Measurements from ENCODE around the gene BAZ2A. TPM values are rescaled to one million over a fixed set of nuclear protein-coding genes. Genes with fewer than 3 reads are reported as not detected.
"Not testable (repeated sequence)": the region's sequence is repeated elsewhere in the genome, so short reads cannot be mapped to it uniquely, and the experiment has no call there.

BAZ2A gene
- total RNA-seq, 1 donor from 2014 or later = 105 TPM

DNA sequence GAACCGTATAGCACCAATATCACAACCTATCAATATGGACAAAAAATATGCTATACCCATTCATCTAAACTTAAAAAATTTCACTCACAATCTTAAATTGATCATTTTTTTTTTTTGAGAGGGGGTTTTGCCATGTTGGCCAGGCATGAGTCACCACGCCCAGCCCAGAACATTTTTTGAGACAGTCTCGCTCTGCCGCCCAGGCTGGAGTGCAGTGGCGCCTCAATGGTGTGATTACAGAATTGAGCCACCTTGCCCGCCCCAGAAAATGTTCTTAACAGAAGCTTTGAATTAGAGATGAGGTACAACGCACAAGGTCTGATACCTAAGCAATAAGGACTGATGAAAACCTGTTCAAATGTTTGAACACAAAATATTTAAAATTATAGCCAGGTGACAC, 31.4 kb upstream of the BAZ2A start:
- H3K4me1 Mint-ChIP-seq (ENCODE audit: low read depth, unreplicated experiment) = peaks cover 9% of the 10 kb centered on the region
- H3K9me3 ChIP-seq (ENCODE audit: insufficient read depth, low read depth, low read length) = no peaks in the 10 kb centered on the region
- H3K36me3 ChIP-seq (ENCODE audit: insufficient read depth, low read length) = peaks cover 29% of the 10 kb centered on the region
- H3K27me3 ChIP-seq (ENCODE audit: insufficient read depth, low read length) = no peaks in the 10 kb centered on the region
- no peak for FAIRE-seq
- H3K9me3 Mint-ChIP-seq (ENCODE audit: unreplicated experiment) = no peaks in the 10 kb centered on the region
- no peak for DNase-seq (ENCODE audit: low read depth)
- H3K4me1 ChIP-seq (ENCODE audit: insufficient read depth, low read length) = no peaks in the 10 kb centered on the region
- H3K4me3 ChIP-seq (ENCODE audit: insufficient read depth, low read depth, low read length) = no peak overlapping the region
- no peak overlapping the region for H2AFZ ChIP-seq (ENCODE audit: low read depth, low read length)
- no peak overlapping the region for H3K27ac Mint-ChIP-seq (ENCODE audit: unreplicated experiment)
- H3K4me3 Mint-ChIP-seq (ENCODE audit: unreplicated experiment) = no peak overlapping the region
- H3K4me2 ChIP-seq (ENCODE audit: low read length) = no peak overlapping the region
- peaks cover 12% of the 10 kb centered on the region for H4K20me1 ChIP-seq (ENCODE audit: insufficient read depth, low read length)
- H3K79me2 ChIP-seq (ENCODE audit: insufficient read depth, low read length) = peaks cover 9% of the 10 kb centered on the region
- no peak overlapping the region for H3K9ac ChIP-seq (ENCODE audit: low read length)
- peaks cover 13% of the 10 kb centered on the region for H3K36me3 Mint-ChIP-seq (ENCODE audit: low read depth, unreplicated experiment)
- no peaks in the 10 kb centered on the region for H3K27me3 Mint-ChIP-seq (ENCODE audit: low read depth, unreplicated experiment)
- H3K27ac ChIP-seq (ENCODE audit: low read depth, low read length) = no peak overlapping the region
- no peak for TF ChIP-seq EZH2 (IDR thresholded peaks at IDR 0.05; ENCODE audit: insufficient read depth, low read length)
- TF ChIP-seq, protein P1, sequence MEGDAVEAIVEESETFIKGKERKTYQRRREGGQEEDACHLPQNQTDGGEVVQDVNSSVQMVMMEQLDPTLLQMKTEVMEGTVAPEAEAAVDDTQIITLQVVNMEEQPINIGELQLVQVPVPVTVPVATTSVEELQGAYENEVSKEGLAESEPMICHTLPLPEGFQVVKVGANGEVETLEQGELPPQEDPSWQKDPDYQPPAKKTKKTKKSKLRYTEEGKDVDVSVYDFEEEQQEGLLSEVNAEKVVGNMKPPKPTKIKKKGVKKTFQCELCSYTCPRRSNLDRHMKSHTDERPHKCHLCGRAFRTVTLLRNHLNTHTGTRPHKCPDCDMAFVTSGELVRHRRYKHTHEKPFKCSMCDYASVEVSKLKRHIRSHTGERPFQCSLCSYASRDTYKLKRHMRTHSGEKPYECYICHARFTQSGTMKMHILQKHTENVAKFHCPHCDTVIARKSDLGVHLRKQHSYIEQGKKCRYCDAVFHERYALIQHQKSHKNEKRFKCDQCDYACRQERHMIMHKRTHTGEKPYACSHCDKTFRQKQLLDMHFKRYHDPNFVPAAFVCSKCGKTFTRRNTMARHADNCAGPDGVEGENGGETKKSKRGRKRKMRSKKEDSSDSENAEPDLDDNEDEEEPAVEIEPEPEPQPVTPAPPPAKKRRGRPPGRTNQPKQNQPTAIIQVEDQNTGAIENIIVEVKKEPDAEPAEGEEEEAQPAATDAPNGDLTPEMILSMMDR (IDR thresholded peaks at IDR 0.05; ENCODE audit: insufficient read depth, low read depth, low read length) = no peak

DNA sequence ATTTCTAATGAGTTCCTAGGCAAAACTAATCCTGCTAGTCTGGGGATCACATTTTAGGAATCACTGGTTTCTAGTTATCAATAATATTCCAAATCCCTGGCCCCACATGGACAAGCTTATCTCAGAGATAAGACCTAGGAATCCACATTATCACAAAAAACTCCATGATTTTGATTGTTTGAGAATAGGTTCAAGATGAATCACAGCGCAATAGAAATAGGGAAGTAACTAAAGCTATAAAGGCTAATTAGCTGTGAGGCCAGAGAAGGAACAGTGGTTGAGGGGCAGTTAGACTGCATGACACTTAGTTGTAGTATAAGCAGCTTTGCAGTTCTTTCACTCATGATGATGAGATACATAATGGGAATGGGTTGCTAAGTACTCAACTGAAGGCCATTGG, 28.8 kb upstream of the BAZ2A start:
- peaks cover 13% of the 10 kb centered on the region for H3K36me3 ChIP-seq (ENCODE audit: insufficient read depth, low read length)
- Mint-ChIP-seq H3K9me3 (ENCODE audit: unreplicated experiment) (peaks cover 5% of the 10 kb centered on the region), H3K27me3 (ENCODE audit: low read depth, unreplicated experiment) (no peaks in the 10 kb centered on the region), H3K27ac (ENCODE audit: unreplicated experiment) (no peak overlapping the region), H3K4me1 (ENCODE audit: low read depth, unreplicated experiment) (peaks cover 9% of the 10 kb centered on the region), H3K4me3 (ENCODE audit: unreplicated experiment) (no peak overlapping the region), H3K36me3 (ENCODE audit: low read depth, unreplicated experiment) (peaks cover 10% of the 10 kb centered on the region)
- H4K20me1 ChIP-seq (ENCODE audit: insufficient read depth, low read length) = peaks cover 7% of the 10 kb centered on the region
- no peak overlapping the region for H2AFZ ChIP-seq (ENCODE audit: low read depth, low read length)
- no peak overlapping the region for H3K4me3 ChIP-seq (ENCODE audit: insufficient read depth, low read depth, low read length)
- H3K4me2 ChIP-seq (ENCODE audit: low read length) = no peak overlapping the region
- no peaks in the 10 kb centered on the region for H3K27me3 ChIP-seq (ENCODE audit: insufficient read depth, low read length)
- no peaks in the 10 kb centered on the region for H3K9me3 ChIP-seq (ENCODE audit: insufficient read depth, low read depth, low read length)
- no peak overlapping the region for H3K27ac ChIP-seq (ENCODE audit: low read depth, low read length)
- H3K4me1 ChIP-seq (ENCODE audit: insufficient read depth, low read length) = no peaks in the 10 kb centered on the region
- H3K79me2 ChIP-seq (ENCODE audit: insufficient read depth, low read length) = peaks cover 3% of the 10 kb centered on the region
- DNase-seq (ENCODE audit: low read depth) (no peak), FAIRE-seq (no peak)
- TF ChIP-seq, protein P1 (IDR thresholded peaks at IDR 0.05; ENCODE audit: insufficient read depth, low read depth, low read length) = no peak
- TF ChIP-seq EZH2 (IDR thresholded peaks at IDR 0.05; ENCODE audit: insufficient read depth, low read length) = no peak
- no peak overlapping the region for H3K9ac ChIP-seq (ENCODE audit: low read length)

DNA sequence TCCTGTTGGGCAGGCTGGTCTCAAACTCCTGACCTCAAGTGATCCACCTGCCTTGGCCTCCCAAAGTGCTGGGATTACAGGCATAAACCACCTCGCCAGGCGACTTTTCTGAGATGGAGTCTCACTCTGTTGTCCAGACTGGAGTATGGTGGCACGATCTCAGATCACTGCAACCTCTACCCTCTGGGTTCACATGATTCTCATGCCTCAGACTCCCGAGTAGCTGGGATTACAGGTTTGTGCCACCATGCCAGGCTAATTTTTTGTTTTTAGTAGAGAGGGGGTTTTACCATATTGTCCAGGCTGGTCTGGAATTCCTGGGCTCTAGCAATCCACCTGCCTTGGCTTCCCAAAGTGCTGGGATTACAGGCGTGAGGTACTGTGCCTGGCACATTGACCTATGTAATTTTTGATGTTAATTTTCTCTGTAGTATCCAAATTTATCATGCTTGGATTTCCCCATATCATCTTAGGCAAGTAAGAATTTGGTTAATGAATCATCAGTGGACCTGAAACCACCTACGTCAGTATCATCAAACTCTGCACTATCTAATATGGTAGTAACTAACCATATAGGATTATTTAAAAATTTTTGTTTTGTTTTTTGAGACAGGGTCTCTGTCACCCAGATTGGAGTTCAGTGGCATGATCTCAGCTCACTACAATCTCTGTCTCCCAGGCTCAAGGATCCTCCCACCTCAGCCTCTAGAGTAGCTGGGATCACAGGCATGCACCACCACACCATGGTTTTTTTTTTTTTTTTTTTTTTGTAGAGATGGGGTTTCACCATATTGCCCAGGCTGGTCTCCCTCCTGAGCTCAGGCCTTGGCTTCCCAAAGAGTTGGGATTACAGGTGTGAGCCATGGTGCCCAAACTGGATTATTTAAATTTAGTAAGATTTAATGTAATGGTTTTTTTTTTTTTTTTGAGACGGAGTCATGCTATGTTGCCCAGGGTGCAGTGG, 27.6 kb upstream of the BAZ2A start:
- Mint-ChIP-seq H3K27me3 (ENCODE audit: low read depth, unreplicated experiment) (no peaks in the 10 kb centered on the region), H3K36me3 (ENCODE audit: low read depth, unreplicated experiment) (peaks cover 12% of the 10 kb centered on the region), H3K4me1 (ENCODE audit: low read depth, unreplicated experiment) (peaks cover 9% of the 10 kb centered on the region), H3K4me3 (ENCODE audit: unreplicated experiment) (no peak overlapping the region), H3K9me3 (ENCODE audit: unreplicated experiment) (peaks cover 9% of the 10 kb centered on the region), H3K27ac (ENCODE audit: unreplicated experiment) (no peak overlapping the region)
- Histone ChIP-seq H3K79me2 (ENCODE audit: insufficient read depth, low read length) (no peaks in the 10 kb centered on the region), H3K27ac (ENCODE audit: low read depth, low read length) (no peak overlapping the region), H3K36me3 (ENCODE audit: insufficient read depth, low read length) (peaks cover under 1% of the 10 kb centered on the region), H3K4me3 (ENCODE audit: insufficient read depth, low read depth, low read length) (no peak overlapping the region), H3K9ac (ENCODE audit: low read length) (no peak overlapping the region), H3K9me3 (ENCODE audit: insufficient read depth, low read depth, low read length) (no peaks in the 10 kb centered on the region), H2AFZ (ENCODE audit: low read depth, low read length) (no peak overlapping the region), H3K4me2 (ENCODE audit: low read length) (no peak overlapping the region), H3K27me3 (ENCODE audit: insufficient read depth, low read length) (no peaks in the 10 kb centered on the region), H3K4me1 (ENCODE audit: insufficient read depth, low read length) (no peaks in the 10 kb centered on the region), H4K20me1 (ENCODE audit: insufficient read depth, low read length) (peaks cover 7% of the 10 kb centered on the region)
- DNase-seq (ENCODE audit: low read depth) (no peak), FAIRE-seq (no peak)
- TF ChIP-seq, protein P1 (IDR thresholded peaks at IDR 0.05; ENCODE audit: insufficient read depth, low read depth, low read length) = no peak
- TF ChIP-seq EZH2 (IDR thresholded peaks at IDR 0.05; ENCODE audit: insufficient read depth, low read length) = no peak

DNA sequence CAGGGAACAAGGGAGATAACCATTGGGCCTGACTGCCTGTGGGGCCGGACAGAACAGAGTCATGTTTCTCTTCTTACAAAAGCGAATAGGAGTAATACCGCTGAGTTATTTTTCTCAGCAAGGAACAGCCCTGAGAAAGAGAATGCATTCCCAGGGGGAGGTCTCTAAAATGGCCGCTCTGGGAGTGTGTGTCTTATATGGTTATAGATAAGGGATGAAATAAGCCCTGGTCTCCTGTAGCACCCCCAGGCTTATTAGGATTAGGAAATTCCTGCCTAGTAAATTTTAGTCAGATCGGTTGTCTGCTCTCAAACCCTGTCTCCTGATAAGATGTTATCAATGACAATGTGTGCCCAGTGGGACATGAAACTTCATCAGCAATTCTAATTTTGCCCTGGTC, 23.7 kb upstream of the BAZ2A start:
- H3K4me1 ChIP-seq (ENCODE audit: insufficient read depth, low read length); FAIRE-seq; H3K4me3 ChIP-seq (ENCODE audit: insufficient read depth, low read depth, low read length); H3K27ac ChIP-seq (ENCODE audit: low read depth, low read length); H3K79me2 ChIP-seq (ENCODE audit: insufficient read depth, low read length); H3K9me3 ChIP-seq (ENCODE audit: insufficient read depth, low read depth, low read length); H3K4me3 Mint-ChIP-seq (ENCODE audit: unreplicated experiment); H3K4me2 ChIP-seq (ENCODE audit: low read length); H3K27me3 ChIP-seq (ENCODE audit: insufficient read depth, low read length); H3K36me3 Mint-ChIP-seq (ENCODE audit: low read depth, unreplicated experiment); DNase-seq (ENCODE audit: low read depth); H3K36me3 ChIP-seq (ENCODE audit: insufficient read depth, low read length); H3K27me3 Mint-ChIP-seq (ENCODE audit: low read depth, unreplicated experiment); H4K20me1 ChIP-seq (ENCODE audit: insufficient read depth, low read length); H2AFZ ChIP-seq (ENCODE audit: low read depth, low read length); H3K27ac Mint-ChIP-seq (ENCODE audit: unreplicated experiment); H3K9ac ChIP-seq (ENCODE audit: low read length); H3K4me1 Mint-ChIP-seq (ENCODE audit: low read depth, unreplicated experiment): not testable (repeated sequence)
- H3K9me3 Mint-ChIP-seq (ENCODE audit: unreplicated experiment) = peaks cover 12% of the 10 kb centered on the region

Data from astrocyte (in vitro differentiated cells and primary cell).